Fibroblast of villous mesenchyme (primary cell): ENCODE measurements around the gene LYAR. TPM values are rescaled to one million over a fixed set of nuclear protein-coding genes. Genes with fewer than 3 reads are reported as not detected.
"Not testable (repeated sequence)": the region's sequence is repeated elsewhere in the genome, so short reads cannot be mapped to it uniquely, and the experiment has no call there.

Experiments used
- DNase-seq: peaks from one replicate; pipeline ENCODE4 v3.0.0-alpha.2; 2010; ENCODE audit warnings: low read depth
- H3K4me3 ChIP-seq: 2 replicates; pipeline ENCODE4 v1.5.1; 2011; ENCODE audit warnings: low read depth, mild to moderate bottlenecking, low read length
- total RNA-seq: library from RNA; depleted of rRNA; stranded (reverse); fragments of >200 nt; gene quantifications from 2 replicates; pipeline ENCODE4 v1.2.3, GENCODE V29; 2012
- TF ChIP-seq, protein P1 (sequence below): IDR thresholded peaks from 2 replicates; pipeline ENCODE4 v1.5.1; 2012; ENCODE audit warnings: low read depth, mild to moderate bottlenecking, low read length; ENCODE audit not compliant: insufficient read depth

The LYAR gene
- total RNA-seq, 1 donor = 12.1 TPM

DNA sequence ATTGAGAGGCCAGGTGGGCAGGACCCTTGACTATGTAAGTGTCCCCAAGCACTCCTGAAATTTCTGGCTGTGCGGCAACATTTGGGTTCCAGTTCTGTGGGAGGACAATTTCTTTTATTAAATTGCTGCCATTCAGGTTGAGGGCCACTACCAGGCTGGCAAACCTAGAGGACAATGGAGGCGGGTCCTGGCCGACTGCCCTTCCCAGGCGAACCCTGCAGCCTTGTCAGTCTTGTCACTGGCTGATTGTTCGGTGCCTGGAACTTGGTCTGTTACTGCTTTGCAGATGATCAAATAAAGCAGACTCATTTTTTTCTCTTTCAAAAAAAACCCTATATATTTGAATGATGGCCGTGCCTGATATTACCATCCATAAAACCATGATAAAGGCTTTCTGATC is 35.3 kb downstream of the LYAR start:
- no peak for DNase-seq
- no peak overlapping the region for H3K4me3 ChIP-seq
- TF ChIP-seq, protein P1, sequence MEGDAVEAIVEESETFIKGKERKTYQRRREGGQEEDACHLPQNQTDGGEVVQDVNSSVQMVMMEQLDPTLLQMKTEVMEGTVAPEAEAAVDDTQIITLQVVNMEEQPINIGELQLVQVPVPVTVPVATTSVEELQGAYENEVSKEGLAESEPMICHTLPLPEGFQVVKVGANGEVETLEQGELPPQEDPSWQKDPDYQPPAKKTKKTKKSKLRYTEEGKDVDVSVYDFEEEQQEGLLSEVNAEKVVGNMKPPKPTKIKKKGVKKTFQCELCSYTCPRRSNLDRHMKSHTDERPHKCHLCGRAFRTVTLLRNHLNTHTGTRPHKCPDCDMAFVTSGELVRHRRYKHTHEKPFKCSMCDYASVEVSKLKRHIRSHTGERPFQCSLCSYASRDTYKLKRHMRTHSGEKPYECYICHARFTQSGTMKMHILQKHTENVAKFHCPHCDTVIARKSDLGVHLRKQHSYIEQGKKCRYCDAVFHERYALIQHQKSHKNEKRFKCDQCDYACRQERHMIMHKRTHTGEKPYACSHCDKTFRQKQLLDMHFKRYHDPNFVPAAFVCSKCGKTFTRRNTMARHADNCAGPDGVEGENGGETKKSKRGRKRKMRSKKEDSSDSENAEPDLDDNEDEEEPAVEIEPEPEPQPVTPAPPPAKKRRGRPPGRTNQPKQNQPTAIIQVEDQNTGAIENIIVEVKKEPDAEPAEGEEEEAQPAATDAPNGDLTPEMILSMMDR = no peak

DNA sequence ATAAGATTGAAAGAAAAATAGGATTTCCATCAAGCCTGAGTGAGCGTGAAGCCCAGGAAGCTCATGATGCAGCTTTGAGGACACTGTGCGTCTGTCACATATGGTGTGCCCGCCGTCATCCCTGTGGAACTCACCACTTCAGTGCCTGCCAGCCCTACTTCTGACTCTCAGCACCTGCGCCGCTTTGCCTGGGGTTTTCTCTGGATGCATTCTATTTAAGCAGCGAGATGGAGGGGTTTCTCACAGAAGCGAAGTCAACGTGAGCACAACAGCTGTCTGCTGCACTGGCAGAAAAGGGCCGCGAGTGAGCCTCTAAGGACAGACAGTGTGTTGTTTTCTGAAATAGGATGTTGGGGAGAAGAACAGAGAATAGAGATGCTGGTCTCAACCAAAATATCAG is 35.8 kb downstream of the LYAR start:
- no peak overlapping the region for H3K4me3 ChIP-seq
- DNase-seq = no peak

GRCh38 chr4:4249866-4250265 is 40.1 kb downstream of the LYAR start:
- no peak for DNase-seq
- TF ChIP-seq, protein P1 = no peak
- no peak overlapping the region for H3K4me3 ChIP-seq

More for the DNA sequence above, 35.8 kb downstream of the LYAR start:
- TF ChIP-seq, protein P1 = no peak

DNA sequence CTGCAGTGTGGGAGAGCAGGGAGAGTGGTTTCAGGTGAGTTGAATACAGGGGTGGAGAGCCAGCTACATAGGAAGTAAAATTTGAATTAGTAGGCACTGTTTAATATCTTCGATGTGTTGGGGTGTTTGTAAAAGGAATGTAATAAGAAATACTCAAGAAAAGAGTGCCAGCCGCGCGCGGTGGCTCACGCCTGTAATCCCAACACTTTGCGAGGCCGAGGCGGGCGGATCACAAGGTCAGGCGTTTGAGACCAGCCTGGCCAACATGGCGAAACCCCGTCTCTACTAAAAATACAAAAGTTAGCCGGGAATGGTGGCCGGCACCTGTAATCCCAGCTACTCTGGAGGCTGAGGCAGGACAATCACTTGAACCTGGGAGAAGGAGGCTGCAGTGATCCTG is 40.6 kb downstream of the LYAR start:
- H3K4me3 ChIP-seq, DNase-seq: not testable (repeated sequence)

DNA sequence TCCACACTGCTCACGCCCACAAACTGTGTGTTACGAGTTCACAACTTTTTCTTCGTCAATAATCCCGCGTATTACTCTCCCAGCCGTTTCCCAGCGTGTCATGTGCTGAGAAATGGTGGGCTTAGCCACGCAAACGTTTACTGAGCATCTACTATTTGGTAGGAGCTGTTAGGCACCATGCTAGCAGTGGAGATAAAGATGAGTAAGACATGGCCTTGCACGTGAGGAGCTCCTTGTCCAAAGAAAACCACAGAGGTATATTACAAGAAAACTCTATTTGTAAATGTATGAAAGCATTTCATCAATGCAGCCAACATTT is 41.1 kb downstream of the LYAR start:
- peak overlapping the region; percentile 94 for H3K4me3 ChIP-seq
- TF ChIP-seq, protein P1 = no peak
- DNase-seq = no peak

- H3K4me3 ChIP-seq = peak within 1 kb of the TSS; percentile 94
- TF ChIP-seq, protein P1 = no peak
- DNase-seq = peak; percentile 95
Measured at GRCh38 chr4:4248029-4248884, 41.7 kb downstream of the LYAR start, which contains the start of gene TMEM128. Gene TMEM128, minus strand, starts transcription at chr4:4248223. Its CDS starts 21 bp downstream, at chr4:4248202.

GRCh38 chr4:4247696-4248028 is 42.3 kb downstream of the LYAR start:
- H3K4me3 ChIP-seq = peak overlapping the region; percentile 94
- TF ChIP-seq, protein P1 = no peak
- DNase-seq = no peak
